HG02588 (cell line): ENCODE data around the gene HIF1A.
"Not testable (repeated sequence)": the region's sequence is repeated elsewhere in the genome, so short reads cannot be mapped to it uniquely, and the experiment has no call there.

Experiments used
- ATAC-seq: cut with Tn5 transposase; IDR thresholded peaks from one replicate; pipeline ENCODE4 v1.9.1; 2021; ENCODE audit warnings: mild to moderate bottlenecking, moderate library complexity; ENCODE audit not compliant: unreplicated experiment

The HIF1A gene

DNA sequence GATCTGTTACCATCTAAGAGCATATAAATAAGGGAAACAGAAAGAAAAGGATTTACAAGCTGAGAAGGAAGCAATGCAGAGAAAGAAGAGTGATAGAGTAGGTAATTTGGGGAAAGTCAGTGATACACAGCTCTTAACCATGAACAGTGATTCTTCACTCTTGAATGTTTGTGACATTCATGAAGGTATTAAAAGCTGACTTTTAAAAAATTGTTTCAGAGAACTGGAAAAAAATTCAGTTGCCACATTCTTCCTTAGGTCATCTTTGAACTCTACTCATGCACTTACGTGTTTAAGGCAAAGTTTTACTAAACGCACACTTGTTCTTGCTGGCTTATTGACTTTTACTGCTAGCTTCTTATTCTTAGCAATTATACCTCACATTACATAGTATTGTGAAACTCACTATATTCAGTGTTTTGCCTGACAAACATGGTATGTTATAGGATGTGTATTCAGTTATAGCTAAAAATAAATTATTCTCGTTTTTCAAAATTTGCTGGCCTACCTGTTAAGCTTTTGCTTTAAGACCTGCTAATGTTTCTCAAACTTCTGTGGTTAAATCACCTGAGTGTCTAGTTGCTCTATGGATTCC, 10.9 kb downstream of the HIF1A start:
- no peak for ATAC-seq

DNA sequence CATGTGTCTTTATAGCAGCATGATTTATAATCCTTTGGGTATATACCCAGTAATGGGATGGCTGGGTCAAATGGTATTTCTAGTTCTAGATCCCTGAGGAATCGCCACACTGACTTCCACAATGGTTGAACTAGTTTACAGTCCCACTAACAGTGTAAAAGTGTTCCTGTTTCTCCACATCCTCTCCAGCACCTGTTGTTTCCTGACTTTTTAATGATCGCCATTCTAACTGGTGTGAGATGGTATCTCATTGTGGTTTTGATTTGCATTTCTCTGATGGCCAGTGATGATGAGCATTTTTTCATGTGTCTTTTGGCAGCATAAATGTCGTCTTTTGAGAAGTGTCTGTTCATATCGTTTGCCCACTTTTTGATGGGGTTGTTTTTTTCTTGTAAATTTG, 12.5 kb downstream of the HIF1A start:
- ATAC-seq: not testable (repeated sequence)

DNA sequence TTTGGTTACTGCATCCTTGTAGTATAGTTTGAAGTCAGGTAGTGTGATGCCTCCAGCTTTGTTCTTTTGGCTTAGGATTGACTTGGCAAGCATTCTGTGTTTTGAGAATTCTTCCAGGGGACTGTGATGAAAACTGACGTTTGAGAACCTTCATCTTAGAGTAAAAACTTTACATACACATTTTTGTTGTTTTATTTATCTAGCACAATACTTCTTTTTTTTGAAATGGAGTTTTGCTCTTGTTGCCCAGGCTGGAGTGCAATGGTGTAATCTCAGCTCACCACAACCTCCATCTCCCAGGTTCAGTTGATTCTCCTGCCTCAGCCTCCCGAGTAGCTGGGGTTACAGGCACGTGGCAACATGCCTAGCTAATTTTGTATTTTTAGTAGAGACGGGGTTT, 13.4 kb downstream of the HIF1A start:
- not testable (repeated sequence) for ATAC-seq

DNA sequence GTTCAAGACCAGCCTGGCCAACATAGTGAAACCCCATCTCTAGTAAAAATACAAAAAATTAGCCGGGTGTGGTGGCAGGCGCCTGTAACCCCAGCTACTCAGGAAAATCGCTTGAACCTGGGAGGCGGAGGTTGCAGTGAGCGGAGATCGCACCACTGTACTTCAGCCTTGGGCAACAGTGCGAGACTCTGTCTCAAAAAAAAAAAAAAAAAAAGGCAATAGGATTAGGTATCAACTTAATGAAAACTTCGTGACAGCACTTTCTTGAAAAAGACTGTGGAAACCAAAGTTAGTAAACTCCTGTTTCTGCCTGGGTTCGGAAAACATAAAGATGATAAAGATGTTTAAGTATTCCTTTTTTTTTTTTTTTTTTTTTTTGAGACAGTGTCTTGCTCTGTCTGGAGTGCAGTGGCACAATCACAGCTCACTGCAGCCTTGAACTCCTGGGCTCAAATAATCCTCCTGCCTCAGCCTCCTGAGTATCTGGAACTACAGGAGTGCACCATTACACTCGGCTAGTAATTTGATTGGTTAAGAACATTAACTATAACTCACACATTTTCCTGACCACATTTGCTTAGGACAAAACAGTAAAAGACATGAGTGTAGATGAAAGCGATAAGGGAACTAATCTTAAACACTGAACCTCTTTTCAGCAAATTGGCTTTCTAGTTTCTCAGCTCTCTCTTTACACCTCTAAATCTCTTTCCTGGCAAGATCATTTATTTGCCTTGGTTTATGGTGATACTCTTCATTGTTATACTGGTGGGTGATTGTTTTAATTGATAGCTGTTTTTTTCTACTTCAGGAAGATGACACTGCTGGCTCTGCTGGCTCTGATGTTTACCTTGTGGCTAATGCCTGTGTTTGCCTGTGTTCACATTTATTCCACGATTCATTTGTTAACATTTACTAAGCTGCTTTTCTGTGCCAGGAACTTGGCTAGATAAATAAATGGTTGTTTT, 15.8 kb downstream of the HIF1A start:
- ATAC-seq: no peak

DNA sequence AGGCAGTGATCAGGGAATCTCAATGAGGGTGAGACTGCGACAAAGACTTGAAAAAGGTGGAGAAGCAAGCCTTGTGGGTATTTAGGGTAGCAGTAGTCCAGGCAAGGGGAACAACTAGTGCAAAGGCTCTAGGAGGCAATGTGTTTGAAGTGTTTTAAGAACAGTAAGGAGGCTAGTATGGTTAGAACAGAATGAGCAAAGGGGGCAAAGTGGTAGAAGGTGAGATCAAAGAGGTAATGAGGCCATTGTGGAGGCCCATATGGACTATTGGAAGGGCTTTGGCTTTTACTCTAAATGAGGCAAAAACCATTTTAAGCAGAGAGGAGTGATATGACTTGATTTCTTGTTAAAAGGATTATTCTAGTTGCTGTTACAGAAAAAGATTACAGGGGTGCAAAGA, 16.8 kb downstream of the HIF1A start:
- no peak for ATAC-seq

DNA sequence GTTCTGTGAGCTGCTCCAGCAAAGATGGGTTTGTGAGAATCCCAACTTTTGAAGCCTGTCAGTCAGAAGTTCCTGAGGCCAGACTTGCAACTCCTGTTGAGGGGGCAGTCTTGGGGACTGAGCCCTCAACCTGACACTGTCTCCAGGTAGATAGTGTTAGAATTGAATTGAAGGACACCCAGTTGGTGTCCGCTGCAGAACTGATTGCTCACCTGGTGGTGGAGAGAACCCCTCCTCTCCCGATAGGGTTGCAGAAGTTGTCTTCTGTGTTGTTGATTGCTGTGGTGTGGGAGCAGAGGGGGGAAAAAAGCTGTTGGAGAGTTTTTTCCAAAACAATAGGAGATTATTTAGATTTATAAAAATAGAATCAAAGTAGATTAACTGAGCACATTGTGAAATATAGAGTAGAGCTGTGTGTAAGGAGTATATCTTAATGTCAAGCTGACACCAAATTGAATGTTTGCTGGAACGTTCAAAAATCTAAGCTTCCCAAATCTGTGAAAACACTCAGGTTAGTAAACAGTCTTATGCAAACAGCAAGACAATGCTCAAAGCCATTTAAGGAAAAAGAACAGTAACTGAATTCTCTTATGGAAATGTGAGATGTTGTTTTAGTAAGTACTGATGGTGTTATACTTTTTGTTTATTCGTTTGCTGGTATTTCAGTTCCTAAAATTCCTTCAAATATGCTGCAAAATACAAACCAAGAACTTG, 18.6 kb downstream of the HIF1A start:
- no peak for ATAC-seq

DNA sequence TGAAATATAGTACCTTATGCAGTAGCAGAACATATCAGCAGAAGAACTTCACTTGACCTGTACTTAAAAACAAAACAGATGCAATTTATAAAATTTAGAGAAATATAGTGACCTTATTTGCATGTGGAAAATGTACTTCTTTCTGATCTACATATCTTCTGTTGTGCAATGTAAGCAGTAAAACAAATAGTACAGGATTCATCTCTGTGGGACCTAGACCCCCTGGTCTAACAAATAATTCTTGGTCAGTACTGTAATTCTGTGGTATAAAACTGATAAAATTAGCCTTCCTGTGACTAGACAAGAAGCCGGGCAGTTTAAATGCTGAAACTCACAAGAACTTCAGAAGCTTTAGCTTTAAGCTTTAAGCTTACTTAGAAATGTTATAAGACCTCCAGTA, 21.6 kb downstream of the HIF1A start:
- ATAC-seq: no peak

DNA sequence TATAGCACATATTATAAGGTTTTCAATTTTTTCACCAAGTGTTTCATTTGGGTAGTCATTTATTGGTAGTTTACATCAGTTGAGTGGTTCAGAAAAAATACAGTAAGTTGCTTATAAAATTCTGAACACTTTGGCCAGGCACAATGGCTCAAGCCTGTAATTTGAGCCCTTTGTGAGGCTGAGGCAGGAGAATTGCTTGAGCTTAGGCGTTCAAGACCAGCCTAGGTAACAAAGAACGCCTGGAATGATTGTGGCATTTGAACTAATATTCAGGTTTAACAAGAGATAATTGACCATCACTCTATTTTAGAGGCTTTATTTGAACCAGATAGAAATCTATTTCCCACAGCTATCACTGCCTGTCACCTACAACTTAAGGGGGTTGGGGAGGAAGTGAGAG, 22.7 kb downstream of the HIF1A start:
- ATAC-seq: no peak

DNA sequence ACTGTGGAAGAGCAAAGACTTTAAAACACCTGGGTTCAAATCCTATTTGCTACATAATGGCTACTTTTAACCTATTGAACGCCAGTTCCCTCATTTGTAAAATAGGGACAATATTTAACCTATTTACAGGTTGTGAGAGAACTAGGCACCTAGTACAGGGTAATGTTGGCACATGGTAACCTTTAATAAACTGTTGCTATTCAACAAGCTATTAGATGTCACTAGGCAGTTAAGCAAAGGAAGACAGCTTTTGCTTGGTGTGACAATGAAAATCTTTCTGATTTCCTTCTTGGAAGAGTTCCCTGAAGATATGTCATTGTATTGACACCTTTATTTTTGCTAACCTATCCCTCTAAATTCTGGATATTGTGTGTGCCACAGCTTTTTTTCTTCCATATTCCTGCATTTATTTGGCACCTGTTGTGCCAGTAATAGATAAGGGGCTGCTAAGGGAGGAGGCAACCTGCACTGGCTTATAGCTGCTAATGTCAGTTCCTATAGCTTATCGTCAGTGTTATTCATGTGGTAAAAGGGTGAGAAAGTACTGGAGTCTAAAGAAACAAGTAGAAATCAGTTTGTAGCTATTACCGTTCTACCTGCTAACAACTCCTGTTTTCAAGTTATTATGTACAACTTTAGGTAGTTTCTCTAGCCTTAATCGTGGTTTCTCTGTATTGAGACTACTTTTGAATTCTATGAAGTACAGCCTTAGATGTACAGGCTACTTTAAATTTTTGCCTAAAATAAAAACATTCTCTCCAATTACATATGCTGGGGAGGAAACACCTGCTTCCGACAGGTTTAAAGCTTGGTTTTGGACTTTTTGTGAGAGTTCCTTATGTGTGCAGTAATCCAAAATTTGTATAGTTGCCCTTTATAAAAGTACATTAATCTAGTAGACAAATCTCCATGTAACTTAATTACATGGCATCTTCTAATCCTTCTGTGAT, 24.3 kb downstream of the HIF1A start:
- no peak for ATAC-seq

DNA sequence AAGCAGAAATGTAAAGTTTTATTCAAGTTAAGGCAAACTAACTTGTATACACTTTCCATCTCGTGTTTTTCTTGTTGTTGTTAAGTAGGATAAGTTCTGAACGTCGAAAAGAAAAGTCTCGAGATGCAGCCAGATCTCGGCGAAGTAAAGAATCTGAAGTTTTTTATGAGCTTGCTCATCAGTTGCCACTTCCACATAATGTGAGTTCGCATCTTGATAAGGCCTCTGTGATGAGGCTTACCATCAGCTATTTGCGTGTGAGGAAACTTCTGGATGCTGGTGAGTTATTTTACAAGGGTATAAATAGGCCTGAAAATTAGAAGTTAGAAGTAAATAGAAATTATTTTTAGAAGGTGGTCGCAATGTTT, 25.0 kb downstream of the HIF1A start:
- no peak for ATAC-seq

DNA sequence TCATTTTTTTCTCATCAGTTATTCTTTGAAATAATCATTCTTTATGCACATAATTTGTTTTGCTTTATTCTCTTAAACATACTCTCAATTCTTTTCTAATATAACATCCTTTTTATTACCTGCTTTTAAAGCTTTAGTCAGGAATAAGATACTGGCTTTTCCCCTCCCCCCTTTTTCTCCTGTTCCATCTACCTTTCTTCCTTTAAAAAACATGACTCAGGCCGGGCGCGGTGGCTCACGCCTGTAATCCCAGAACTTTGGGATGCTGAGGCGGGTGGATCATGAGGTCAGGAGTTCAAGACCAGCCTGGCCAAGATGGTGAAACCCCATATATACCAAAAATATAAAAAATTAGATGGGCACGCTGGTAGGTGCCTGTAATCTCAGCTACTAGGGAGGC, 25.4 kb downstream of the HIF1A start:
- no peak for ATAC-seq

DNA sequence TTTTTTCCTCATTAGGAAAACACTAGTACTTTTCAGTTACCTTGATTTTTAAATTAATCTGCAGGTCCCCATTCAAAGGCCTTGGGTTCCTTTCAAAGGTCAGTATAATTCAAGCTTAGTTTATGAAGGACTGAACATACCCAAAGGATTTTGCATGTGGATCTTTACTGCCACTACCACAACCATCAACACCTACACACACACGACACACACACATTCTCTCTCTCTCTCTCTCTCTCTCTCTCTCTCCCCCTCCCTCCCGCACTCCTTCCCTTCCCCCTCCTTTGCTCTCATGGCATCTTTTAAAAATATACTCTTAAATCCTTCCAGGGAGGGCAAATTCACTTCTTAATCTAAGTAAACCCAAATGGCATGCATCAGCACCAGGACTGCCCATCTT, 28.8 kb downstream of the HIF1A start:
- no peak for ATAC-seq

DNA sequence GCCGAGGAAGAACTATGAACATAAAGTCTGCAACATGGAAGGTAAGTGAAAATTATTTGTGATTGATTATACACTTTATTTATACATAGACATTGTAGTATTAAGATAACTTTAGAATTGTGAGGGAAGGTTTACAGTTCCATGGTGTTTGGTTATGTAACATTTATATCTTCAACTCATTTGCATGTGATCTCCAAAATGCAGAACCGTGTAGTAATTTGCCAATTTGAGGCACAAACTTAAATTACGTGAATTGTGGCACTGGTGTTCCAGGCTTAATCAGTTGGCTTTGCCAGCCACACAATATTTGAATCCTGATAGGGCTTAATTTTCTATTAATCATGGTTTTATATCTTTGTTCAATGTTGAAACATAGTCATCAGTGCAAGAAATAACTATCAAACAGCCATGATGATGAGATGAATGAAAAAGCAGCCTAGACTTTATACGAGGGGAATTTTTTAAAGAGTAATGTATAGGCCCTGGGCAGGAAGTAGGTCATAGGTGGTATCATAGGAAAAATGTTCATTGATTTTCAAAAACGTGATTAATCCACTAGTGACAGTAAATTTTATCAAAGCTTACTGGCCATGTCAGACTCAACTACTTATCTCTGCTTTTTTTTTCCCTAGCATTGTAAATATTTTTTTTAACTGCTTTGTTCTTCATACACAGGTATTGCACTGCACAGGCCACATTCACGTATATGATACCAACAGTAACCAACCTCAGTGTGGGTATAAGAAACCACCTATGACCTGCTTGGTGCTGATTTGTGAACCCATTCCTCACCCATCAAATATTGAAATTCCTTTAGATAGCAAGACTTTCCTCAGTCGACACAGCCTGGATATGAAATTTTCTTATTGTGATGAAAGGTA, 31.7 kb downstream of the HIF1A start:
- ATAC-seq: no peak

DNA sequence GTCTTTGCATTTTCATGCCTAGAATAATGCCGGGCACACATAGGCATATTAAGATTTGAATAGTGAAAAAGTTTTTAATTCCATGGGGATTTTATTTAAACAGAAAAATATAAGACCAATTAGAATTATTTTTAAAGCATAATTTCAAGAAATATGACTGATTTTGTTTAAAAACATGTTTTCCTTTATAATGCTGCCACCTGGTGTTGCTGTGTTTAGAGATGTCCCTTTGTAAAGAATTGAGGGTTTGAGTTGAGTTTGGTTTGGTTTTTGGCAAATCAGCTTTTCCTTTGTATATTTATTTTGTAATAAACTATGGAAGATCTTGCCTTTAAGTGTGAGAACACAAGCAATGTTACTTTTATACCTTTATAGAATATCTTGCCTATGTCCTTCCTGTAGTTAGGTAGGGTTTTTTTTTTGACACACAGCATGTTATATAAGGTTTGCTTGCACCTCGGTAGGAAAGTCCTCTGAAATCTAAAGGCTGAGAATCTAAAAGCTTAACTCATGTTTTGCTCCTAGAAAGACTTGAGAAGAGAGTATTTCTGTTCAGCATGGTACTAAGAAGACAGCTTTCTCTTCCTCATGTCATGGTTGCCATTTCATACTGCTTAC, 35.6 kb downstream of the HIF1A start:
- no peak for ATAC-seq

DNA sequence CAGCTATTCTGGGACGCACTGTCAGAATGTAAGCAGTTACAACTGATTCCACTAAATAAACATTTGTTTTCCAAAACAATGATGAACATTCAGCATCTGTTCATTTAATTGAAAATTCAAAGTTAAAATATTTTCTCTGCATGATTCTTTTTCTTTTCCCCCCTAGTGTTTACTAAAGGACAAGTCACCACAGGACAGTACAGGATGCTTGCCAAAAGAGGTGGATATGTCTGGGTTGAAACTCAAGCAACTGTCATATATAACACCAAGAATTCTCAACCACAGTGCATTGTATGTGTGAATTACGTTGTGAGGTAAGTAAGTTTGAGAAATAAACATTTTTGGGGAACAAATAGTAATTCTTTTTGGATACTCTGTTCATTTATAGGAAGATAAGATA, 38.7 kb downstream of the HIF1A start:
- ATAC-seq: no peak

DNA sequence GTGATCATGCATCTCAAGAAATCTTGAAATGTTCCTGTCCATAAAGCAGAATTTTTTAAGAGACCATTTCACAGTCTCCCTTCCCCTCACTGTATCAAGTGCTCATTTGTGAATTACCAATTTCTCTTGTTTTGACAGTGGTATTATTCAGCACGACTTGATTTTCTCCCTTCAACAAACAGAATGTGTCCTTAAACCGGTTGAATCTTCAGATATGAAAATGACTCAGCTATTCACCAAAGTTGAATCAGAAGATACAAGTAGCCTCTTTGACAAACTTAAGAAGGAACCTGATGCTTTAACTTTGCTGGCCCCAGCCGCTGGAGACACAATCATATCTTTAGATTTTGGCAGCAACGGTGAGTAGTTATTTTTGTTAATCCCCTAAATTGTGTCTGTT, 41.4 kb downstream of the HIF1A start:
- no peak for ATAC-seq

DNA sequence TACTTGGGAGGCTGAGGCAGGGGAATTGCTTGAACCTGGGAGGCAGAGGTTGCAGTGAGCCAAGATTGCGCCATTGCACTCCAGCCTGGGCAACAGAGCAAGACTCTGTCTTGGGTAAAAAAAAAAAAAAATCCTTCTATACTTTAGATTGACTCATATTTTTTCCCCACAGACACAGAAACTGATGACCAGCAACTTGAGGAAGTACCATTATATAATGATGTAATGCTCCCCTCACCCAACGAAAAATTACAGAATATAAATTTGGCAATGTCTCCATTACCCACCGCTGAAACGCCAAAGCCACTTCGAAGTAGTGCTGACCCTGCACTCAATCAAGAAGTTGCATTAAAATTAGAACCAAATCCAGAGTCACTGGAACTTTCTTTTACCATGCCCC, 42.6 kb downstream of the HIF1A start:
- ATAC-seq: no peak

DNA sequence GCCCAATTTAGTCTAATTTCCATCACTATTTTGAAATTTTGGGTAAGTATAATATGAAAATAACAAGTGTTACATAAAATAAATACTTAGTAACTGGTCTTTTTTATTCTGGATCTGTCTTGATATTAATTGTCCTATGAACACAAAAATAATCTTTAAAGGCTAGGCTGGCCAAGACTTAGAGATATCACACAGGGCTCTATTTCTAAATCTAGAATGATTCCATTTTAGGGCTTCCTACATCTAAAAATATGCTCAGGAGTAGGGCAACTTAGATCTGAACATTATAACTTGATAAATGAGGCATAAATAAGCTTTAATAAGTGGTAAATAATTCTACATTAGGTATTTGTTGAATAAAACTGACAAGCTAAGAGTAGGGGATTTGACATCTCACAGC, 43.8 kb downstream of the HIF1A start:
- ATAC-seq: no peak

DNA sequence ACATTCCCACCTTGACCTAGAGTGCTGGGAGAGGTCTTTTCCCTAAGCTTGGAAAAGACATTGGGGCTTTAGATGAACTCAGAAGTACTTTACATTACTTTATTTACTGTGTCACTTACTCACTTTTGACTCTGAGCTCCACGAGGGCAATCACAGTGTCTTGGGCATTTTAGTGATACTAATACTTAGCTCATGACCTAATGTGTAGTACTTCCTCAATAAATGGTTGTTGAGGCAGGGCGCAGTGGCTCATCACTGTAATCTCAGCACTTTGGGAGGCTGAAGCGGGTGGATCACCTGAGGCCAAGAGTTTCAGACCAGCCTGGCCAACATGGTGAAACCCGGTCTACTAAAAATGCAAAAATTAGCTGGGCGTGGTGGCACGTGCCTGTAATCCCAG, 47.1 kb downstream of the HIF1A start:
- ATAC-seq: no peak
